CD1c-positive myeloid dendritic cell (primary cell): ENCODE data around the gene PPARA.

ENCODE experiments used
- DNase-seq: peaks from one replicate; pipeline ENCODE4 v3.0.0-alpha.2; 2016; ENCODE audit errors: extremely low spot score

Gene PPARA

GRCh38 chr22:46113910-46114517, 36.3 kb upstream of the PPARA start:
- DNase-seq: no peak

DNA sequence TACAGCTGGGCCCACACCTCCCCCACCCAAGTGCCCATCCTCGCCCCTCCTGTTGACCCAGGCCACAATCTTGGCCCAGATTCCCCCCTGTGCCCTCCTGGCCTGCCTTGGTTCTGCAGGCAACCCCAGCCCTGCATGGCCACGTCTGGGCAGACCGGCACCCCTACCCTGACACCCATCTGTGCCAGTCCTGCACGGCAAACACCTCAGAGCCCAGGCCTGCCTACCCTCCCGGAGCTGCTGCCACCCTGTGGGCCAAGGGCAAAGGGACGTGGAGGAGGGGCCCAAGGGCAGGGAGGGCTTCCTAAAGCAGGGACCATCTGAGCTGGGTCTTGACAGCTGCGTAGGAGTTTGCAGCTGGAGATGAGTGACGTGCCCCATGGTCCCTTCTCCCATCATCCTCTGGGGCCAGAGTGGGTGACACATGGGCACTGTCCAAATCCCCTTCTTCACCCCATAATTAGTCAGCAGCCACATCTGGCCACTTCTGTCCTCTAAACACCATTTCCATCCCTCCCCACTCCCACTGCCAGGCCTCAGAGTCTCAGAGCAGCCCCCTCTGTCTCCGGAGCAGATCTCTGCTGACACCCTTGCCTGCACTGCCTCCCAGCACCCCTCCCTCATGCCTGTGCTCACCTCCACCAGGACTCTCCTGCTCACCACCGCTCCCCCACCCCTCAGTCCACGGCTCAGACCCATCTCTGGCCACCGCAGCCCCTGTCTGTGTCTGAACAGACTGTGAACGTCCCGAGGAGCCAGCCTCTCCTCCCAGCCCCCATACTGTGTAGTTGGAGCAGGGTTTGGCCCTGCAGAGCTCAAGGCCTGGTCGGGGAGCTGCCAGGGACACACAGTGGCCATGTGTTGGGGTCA, 35.6 kb upstream of the PPARA start:
- DNase-seq: no peak

- DNase-seq: no peak
Measured at GRCh38 chr22:46115388-46115678, 35.0 kb upstream of the PPARA start.

DNA sequence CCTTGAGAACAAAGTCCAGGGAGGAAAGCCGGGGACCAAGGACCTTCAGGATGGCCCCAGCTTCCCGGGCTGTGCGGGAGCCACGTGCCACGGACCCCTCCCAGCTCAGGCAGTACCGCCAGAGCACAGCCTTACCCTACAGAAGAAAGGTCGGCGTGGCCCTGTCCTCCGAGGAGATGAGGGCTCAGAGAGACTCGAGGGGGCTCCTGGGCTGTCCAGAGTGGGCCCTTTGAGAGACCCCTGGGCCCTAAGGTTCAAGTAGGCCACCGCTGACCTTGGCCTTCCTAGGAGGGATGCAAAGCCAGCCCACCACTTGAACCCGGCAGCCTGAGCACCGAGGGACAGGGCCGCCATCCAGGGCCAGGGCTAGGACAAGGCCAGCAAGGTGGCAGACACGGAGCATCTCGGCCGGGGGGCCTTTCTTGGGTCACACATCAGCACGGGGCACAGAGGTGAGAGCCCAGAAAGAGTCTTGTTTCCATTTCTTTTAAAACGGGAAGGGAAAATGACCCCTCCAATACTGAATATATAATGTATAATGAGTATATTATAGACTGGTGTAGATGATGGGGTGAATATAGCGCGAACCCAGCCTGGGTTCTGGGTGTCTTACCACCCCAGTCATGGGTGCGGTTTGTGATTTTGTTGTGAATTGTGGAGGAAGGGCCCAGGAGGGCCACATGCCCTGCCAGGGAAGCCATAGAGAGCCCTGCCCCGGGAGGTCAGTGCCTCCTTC, 34.4 kb upstream of the PPARA start:
- DNase-seq: no peak

- DNase-seq: peak; percentile 91
Measured at GRCh38 chr22:46116491-46116958, 33.8 kb upstream of the PPARA start.

- DNase-seq: no peak
Measured at GRCh38 chr22:46117206-46118199, 32.8 kb upstream of the PPARA start.

- DNase-seq: no peak
Measured at GRCh38 chr22:46119093-46119728, 31.1 kb upstream of the PPARA start.

DNA sequence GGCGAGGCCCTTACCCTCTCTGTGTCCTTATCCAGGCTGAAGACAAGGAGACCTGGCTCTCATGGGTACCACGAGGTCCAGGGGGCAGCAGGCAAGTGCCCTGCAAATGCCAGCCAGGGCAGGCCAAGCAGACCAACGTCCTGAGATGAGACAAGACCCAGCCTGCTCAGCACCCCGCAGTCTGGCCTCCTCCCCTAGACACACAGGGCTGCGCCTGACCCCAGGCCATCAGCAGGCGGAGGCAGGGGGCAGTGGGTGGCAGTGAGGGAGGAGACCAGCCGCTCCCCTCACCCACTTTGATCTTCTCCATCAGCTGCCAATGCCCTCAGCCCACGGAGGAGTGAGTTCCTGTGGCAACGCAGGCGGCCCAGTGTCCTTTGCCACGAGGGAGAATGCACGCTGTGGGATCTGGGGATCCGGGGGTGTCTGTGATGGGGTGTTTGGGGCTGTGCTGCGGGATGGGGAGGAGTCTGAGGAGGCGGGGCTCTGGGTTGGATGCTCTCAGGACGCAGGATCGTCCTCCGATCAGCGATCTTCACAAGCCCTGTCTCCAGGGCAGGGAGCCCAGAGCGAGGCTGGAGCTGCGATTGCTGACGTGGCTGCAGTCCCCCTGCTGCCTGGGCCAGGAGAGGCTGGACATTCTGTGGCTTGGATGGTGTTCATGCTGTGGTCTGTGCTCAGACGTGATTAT, 30.5 kb upstream of the PPARA start:
- DNase-seq: no peak

- DNase-seq: no peak
Measured at GRCh38 chr22:46120420-46120737, 29.9 kb upstream of the PPARA start.

DNA sequence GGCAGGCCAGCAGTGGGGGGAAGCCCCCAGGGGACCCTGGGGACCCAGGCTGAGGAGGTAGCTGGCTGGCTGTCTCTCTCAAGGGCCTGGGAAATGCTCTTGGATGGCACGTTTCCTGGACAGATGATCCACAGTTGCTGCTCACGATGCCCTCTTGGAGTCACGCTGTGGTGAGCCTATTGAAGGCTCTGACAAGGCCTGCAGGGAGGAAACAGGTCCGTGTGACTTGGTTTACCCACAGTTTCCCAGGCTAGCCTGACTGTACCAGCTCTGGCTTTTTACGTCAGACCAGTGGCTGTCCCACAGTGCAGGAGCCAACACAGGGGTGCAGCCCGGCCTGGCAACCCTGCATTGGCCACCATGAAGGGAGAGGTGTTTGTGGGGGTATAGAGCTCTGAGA, 29.2 kb upstream of the PPARA start:
- DNase-seq: no peak

DNA sequence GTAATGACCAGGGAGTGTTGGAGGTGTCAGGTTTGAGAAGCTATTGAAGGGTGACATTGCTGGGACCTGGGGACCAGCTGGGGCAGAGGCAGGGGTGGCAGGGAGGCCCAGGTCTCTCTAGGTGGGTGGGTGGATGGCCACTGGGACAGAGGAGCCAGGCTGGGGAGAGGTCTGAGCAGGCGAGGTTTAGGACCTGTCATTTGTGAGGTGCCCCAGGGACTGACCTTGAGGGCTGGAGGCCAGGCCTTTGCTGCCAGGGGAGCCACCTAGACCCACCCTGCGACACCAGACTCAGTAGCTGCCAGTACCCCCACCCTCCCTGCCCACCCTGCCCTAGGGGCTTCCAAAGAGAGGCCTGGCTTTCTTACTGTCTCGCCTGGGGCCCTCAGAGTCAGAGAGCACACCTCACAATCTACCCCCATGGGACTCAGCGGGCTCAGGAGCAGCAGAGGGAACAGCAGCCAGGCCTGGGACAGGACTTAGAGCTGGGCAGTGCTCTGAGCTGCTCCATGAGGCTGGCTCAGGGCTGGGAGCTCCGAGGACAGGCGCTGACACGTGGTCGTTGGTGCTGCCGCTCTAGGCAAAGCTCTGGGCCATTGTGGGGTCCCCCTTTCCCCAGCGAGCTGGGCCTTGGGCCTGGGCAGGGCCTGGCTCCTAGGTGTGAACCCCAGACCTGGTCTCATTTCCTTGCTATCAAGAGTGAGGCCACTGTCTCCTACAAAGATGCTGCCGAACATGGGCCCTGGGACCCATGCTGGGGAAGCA, 28.6 kb upstream of the PPARA start:
- DNase-seq: no peak

DNA sequence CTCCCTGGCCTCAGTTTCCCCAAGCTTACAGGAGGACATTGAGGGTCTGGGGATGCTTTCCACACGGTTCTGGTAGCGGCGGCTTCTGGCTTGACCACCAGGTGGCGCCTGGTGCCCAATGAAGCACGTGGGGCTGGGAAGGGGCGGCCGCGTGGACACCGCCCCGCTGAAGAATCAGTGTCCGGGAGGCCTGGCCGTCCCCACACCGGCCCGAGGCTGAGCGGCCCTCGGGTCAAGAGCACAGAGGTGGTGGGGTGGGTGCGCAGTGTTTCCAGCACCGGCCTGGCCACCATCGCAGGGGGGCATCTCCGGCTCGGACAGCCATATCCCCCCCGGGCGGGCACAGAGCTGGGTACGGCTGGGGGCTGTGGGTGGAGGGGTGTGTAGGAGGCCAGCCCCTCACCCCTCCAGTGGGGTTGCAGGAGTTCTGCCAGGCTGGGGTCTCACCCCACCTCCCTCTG, 27.8 kb upstream of the PPARA start:
- peak; percentile 72 for DNase-seq

DNA sequence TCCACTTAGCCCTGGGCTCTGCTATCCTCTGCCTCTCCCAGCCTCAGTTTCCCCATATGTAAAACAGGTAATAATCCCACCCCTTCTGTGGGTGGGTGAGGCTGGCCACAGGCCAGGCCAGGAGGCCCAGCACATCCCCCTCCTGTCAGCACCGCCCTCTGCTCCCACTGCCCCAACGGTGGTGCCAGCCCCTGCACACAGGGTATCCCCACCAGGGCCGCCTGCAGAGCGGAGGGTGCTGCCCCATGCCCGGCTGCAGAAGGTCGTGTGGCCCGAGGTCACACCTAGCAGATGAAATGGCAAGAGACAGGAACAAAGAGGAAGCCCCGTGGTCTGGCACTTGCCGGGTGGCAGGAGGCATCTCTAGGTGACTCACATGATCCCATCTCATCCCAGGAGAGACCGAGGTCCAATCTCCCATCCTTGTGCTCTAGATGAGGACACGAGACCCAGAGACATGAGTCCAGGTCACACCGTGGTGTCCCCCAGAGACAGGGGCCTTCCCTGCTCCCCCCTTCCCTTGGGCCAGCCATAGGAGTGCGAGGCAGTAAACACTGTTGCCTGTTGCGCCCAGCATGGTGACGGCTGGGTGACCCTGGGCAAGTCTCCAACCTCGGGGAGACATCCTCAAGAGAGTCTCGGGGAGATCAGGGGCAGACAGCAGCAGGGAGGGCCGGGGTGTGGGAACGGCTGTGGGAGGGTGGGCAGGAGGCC, 27.2 kb upstream of the PPARA start:
- DNase-seq: no peak

DNA sequence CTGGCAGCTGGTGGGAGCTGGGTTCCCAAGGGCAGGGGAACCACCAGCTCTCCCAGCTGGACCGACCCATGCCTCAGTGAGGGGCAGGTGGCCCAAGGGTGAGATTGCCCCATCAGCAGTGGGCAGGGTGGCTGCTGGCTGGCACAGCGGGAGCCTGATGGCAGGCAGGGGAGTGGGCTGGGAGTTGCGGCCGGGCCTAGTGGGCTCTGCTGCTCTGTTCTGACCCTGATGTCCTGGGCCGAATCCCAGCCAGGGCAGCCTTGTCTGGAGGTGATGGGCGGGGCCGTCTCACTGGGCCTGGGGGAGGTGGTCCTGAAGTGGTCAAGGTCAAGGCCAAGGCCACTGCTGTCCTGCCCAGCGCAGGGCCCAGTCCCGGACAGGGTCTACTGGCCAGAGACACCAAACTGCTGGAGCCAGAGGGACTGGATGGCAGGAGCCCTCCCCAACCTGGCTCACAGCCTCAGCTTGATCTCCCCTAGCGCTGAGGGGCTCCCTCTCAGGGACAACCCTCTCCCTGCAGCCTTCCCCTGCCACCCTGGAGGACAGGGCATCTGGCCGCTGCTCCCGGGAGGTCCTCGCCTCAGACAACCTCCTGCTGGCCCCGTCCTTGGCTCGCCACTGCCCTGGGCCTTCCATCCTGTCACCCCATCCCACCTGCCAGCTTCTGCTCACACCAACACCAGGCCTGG, 26.5 kb upstream of the PPARA start:
- no peak for DNase-seq

GRCh38 chr22:46124383-46125144, 25.8 kb upstream of the PPARA start:
- no peak for DNase-seq

DNA sequence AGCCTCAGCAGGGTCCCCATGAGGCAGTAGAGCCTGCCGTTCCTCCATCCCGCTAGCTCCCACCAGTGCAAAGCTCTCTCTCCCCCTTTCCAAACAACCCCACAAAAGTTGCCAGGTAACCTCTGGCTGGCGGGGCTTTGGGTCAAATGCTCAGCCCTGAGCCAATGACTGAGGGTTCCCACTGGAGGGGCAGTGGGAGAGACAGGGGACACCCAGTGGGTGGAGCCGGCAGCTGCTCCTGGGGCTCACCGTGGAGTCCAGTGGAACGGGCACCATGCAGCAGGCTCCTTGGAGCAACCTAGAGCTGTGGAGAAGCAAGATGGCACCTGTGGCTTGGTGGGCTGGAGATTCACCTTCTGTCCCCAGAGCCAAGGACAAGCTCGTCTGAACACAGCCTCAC, 25.0 kb upstream of the PPARA start:
- DNase-seq: no peak

- no peak for DNase-seq
Measured at GRCh38 chr22:46125816-46126765, 24.2 kb upstream of the PPARA start.
